Left ventricle myocardium inferior (tissue), 1 donor: ENCODE data around the gene RASIP1. TPM values are rescaled to one million over a fixed set of nuclear protein-coding genes. Genes with fewer than 3 reads are reported as not detected.

Experiments used
- DNase-seq: peaks from one replicate; pipeline ENCODE4 v3.0.0-alpha.2; 2020
- H3K27ac ChIP-seq: fragments of 200-600 bp; replicated peaks from 2 replicates; pipeline ENCODE4 v1.8.0; 2021
- H3K27me3 ChIP-seq: fragments of 200-600 bp; 2 replicates; pipeline ENCODE4 v1.8.0; 2021; ENCODE audit warnings: low read depth
- H3K36me3 ChIP-seq: fragments of 200-600 bp; 2 replicates; pipeline ENCODE4 v1.8.0; 2021
- H3K4me1 ChIP-seq: fragments of 200-600 bp; 2 replicates; pipeline ENCODE4 v1.8.0; 2021
- H3K4me3 ChIP-seq: fragments of 200-600 bp; 2 replicates; pipeline ENCODE4 v1.8.0; 2021; ENCODE audit warnings: mild to moderate bottlenecking, moderate library complexity
- H3K9me3 ChIP-seq: fragments of 200-600 bp; replicated peaks from 2 replicates; pipeline ENCODE4 v1.8.0; 2021
- intact Hi-C: fragments of 100-400 bp; cut with micrococcal nuclease; formaldehyde crosslinking; loops from one replicate; pipeline ENCODE4 v1.11.0; 2022
- total RNA-seq: library from RNA; stranded (reverse); fragmentation: NEBNext Ultra II Directional; extraction: Animal tissue kit (Norgen Biotek cat#: 25700); gene quantifications from one replicate; pipeline ENCODE4 v1.2.1, GENCODE V29; 2021
- TF ChIP-seq, protein P1 (sequence below): fragments of 200-600 bp; IDR thresholded peaks from 2 replicates; pipeline ENCODE4 v1.8.0; 2021; ENCODE audit warnings: antibody characterized with exemption, mild to moderate bottlenecking, borderline replicate concordance
- donor health status: DM: no; HTN: yes; CAD: no; lungs with severe emphysema.

RASIP1 gene
- total RNA-seq, 1 donor from 2014 or later: 13.9 TPM

GRCh38 chr19:48741129-48741999, 954 bp upstream of the RASIP1 start:
- Histone ChIP-seq H3K36me3 (no peaks in the 10 kb centered on the region), H3K4me1 (peaks cover 46% of the 10 kb centered on the region), H3K27ac (peak overlapping the region; percentile 92), H3K9me3 (no peaks in the 10 kb centered on the region), H3K4me3 (peak overlapping the region; percentile 71), H3K27me3 (peaks cover 9% of the 10 kb centered on the region)
- TF ChIP-seq, protein P1, sequence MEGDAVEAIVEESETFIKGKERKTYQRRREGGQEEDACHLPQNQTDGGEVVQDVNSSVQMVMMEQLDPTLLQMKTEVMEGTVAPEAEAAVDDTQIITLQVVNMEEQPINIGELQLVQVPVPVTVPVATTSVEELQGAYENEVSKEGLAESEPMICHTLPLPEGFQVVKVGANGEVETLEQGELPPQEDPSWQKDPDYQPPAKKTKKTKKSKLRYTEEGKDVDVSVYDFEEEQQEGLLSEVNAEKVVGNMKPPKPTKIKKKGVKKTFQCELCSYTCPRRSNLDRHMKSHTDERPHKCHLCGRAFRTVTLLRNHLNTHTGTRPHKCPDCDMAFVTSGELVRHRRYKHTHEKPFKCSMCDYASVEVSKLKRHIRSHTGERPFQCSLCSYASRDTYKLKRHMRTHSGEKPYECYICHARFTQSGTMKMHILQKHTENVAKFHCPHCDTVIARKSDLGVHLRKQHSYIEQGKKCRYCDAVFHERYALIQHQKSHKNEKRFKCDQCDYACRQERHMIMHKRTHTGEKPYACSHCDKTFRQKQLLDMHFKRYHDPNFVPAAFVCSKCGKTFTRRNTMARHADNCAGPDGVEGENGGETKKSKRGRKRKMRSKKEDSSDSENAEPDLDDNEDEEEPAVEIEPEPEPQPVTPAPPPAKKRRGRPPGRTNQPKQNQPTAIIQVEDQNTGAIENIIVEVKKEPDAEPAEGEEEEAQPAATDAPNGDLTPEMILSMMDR: no peak
- intact Hi-C loops: loop anchor here (10.0 kb wide), 1 partner anchor 97 kb away; the partner anchor contains the start of gene CA11
- DNase-seq: peak; percentile 59

DNA sequence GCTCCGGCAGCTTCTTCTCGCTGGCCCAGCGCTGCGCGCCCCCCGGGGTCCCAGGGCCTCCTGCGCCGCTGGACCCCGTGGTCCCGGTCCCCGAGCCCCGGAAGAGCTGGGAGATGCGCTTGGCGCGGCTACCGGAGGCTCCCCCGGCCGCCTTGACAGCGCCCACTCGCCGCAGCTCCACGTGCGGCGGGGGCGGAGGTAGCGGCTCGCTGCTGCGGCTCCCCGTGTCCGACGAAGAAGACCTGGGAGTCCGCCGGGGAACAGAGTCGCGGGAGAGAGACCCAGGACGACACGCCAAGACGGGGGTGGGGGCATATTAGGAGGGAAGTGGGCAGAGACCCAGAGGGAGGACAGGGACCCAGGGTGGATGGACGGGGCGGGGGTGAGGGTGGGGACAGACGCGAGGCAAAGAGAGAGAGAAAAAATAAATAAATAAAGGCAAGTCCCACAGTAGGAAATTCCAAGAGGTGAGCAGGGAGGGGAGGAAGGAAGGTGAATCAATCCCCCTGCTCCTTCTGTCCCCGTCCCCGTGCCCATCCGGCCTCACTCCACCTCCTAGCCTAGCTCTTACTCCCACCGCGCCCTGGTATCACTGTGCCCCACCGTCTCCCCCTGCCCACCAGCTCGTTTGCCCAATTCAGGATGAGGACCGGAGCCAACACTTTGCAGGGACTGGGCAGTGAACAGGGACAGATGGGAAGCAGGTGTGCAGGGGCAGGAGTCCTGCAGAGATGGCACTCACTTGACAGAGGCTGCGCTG, 826 bp downstream of the RASIP1 start:
- Histone ChIP-seq H3K27ac (peak overlapping the region; percentile 92), H3K36me3 (peaks cover 10% of the 10 kb centered on the region), H3K4me3 (peak overlapping the region; percentile 71), H3K27me3 (no peaks in the 10 kb centered on the region), H3K9me3 (no peaks in the 10 kb centered on the region), H3K4me1 (peaks cover 49% of the 10 kb centered on the region)
- intact Hi-C loops: loop anchor here (10.0 kb wide), 1 partner anchor 95 kb away; the partner anchor contains the start of gene CA11
- TF ChIP-seq, protein P1: no peak
- no peak for DNase-seq

DNA sequence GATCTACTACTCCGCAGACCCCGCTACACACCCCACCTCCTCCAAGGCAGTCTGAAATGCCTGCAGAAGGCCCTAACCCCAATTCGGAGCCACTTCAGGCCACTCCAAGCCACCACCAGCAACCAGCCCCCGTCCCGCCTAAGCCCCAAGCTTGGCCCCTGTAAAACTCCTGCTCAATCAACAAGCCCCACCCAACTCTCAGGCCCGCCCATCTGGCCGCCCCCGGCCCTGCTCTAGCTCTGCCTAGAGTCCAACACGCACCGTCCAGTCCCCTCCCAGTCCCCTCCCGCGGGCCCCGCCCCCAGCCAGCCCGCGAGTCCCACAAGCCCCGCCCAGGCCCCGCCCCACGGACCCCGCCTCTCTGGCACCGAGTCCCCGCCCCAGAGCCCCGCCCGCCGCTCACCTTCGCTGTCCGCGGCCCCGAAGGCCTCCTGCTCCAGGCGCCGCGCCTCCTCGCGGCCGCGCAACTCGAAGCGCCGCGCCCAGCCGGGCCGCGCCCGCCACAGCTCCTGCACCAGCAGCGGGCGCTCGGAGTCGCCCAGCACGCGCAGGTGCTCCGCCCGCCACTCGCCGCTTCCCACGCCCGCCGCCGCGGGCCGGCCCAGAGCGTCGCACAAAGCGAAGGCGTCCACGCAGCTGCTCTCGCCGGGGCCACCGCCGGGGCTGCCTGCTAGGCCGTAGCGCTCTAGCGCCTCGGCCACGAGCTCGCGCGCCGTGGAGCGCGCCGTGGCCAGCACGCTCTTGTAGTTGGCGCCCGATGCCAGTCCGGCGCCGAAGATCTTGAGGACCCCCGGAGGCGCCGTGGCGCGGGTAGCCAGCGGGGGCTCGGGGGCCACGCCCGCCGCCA, 1.6 kb downstream of the RASIP1 start:
- Histone ChIP-seq H3K4me1 (peaks cover 49% of the 10 kb centered on the region), H3K27me3 (no peaks in the 10 kb centered on the region), H3K27ac (peak overlapping the region; percentile 92), H3K4me3 (peak overlapping the region; percentile 71), H3K36me3 (peaks cover 11% of the 10 kb centered on the region), H3K9me3 (no peaks in the 10 kb centered on the region)
- TF ChIP-seq, protein P1: peak; percentile 64
- intact Hi-C loops: no loop called here
- peak; percentile 94 for DNase-seq

GRCh38 chr19:48737360-48737998, 2.9 kb downstream of the RASIP1 start:
- H3K27ac ChIP-seq: peak overlapping the region; percentile 92
- H3K4me1 ChIP-seq: peaks cover 49% of the 10 kb centered on the region
- H3K4me3 ChIP-seq: peak overlapping the region; percentile 71
- TF ChIP-seq, protein P1: no peak
- intact Hi-C loops: no loop called here
- H3K36me3 ChIP-seq: peaks cover 15% of the 10 kb centered on the region
- no peaks in the 10 kb centered on the region for H3K27me3 ChIP-seq
- H3K9me3 ChIP-seq: no peaks in the 10 kb centered on the region
- DNase-seq: no peak
